Uterus (tissue), 2 donors: Measurements from ENCODE around the gene SMIM7.

Experiments used
- POLR2A ChIP-seq, 2 donors: fragments of 450-650 bp; IDR thresholded peaks; one replicate each; pipeline ENCODE4 v1.6.1; 2016; ENCODE audit warnings: antibody characterized with exemption in 2 of 2, mild to moderate bottlenecking in 1 of 2, moderate library complexity in 1 of 2
- TF ChIP-seq, protein P1 (sequence below), 4 experiments: fragments of 200-600 bp in 2 of 4; fragments of 450-650 bp in 2 of 4; sonication (generic) in 2 of 4; IDR thresholded peaks; one replicate each; pipeline ENCODE4 v1.5.1; 2016 to 2019; ENCODE audit warnings: antibody characterized with exemption in 4 of 4, mild to moderate bottlenecking in 2 of 4, moderate library complexity in 1 of 4

DNA sequence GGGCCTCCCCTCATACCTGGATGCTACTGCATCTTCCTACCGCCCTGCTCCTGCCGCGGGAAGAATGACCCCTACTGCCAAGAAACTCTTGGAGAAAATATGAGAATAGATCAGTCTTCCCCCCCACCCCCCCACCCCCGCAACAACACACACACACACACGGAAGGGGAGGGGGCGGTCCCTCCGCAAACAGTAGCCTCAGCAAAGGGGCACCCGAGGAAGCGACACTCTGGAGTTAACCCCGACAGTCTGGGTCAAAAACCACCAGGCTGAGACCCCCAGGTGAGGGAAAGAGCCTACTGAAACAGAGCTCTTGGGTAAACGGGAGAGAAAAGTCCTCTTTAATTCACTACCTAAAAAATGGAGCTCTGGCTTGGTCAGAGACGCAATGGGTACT, 33.1 kb downstream of the SMIM7 start:
- TF ChIP-seq, protein P1, sequence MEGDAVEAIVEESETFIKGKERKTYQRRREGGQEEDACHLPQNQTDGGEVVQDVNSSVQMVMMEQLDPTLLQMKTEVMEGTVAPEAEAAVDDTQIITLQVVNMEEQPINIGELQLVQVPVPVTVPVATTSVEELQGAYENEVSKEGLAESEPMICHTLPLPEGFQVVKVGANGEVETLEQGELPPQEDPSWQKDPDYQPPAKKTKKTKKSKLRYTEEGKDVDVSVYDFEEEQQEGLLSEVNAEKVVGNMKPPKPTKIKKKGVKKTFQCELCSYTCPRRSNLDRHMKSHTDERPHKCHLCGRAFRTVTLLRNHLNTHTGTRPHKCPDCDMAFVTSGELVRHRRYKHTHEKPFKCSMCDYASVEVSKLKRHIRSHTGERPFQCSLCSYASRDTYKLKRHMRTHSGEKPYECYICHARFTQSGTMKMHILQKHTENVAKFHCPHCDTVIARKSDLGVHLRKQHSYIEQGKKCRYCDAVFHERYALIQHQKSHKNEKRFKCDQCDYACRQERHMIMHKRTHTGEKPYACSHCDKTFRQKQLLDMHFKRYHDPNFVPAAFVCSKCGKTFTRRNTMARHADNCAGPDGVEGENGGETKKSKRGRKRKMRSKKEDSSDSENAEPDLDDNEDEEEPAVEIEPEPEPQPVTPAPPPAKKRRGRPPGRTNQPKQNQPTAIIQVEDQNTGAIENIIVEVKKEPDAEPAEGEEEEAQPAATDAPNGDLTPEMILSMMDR (IDR thresholded peaks at IDR 0.05), result no peak
- no peak for TF ChIP-seq POLR2A (IDR thresholded peaks at IDR 0.05)
